Epithelial cell of esophagus (primary cell): ENCODE results near the gene PIR.
A peak's percentile ranks its signal among the peaks of the same experiment; 100 is the strongest.

Experiments used
- DNase-seq: peaks from one replicate; pipeline ENCODE4 v3.0.0; 2010; ENCODE audit warnings: low read depth
- H3K4me3 ChIP-seq: 2 replicates; pipeline ENCODE4 v1.5.1; 2011; ENCODE audit warnings: mild to moderate bottlenecking, low read length, control low read depth
- TF ChIP-seq, protein P1 (sequence below): IDR thresholded peaks from 2 replicates; pipeline ENCODE4 v1.5.1; 2011; ENCODE audit warnings: low read depth, mild to moderate bottlenecking, low read length, control low read depth, inconsistent platforms; ENCODE audit not compliant: insufficient read depth; ENCODE audit errors: missing control alignments

Gene PIR

DNA sequence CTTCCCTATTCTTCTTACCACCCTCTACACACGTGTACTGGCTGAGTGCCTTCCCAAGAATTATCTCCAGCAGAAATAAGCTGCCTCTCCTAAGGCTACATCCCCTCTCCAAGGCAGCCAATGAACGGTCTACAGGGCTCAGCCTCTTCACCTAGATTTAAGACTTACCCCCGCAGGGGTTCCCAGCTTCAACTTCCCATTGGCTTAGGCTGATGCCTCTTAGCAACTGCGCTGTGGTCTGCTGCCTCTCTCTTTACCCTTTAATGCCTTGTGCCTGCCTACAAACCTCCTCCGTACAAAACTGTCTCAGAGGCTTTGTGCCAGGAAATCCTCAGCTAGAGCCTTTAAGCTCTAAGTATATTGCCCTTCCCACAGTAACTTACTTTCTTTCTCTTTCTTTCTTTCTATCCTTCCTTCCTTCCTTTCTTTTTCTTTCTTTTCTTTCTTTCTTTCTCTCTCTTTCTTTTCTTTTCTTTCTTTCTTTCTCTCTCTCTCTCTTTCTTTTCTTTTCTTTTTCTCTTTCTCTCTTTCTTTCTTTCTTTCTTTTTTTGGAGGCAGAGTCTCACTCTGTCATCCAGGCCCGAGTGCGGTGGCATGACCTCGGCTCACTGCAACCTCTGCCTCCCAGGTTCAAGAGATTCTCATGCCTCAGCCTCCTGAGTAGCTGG lies 142.7 kb downstream of the PIR start:
- no peak for DNase-seq
- H3K4me3 ChIP-seq, result no peak overlapping the region
- TF ChIP-seq, protein P1, sequence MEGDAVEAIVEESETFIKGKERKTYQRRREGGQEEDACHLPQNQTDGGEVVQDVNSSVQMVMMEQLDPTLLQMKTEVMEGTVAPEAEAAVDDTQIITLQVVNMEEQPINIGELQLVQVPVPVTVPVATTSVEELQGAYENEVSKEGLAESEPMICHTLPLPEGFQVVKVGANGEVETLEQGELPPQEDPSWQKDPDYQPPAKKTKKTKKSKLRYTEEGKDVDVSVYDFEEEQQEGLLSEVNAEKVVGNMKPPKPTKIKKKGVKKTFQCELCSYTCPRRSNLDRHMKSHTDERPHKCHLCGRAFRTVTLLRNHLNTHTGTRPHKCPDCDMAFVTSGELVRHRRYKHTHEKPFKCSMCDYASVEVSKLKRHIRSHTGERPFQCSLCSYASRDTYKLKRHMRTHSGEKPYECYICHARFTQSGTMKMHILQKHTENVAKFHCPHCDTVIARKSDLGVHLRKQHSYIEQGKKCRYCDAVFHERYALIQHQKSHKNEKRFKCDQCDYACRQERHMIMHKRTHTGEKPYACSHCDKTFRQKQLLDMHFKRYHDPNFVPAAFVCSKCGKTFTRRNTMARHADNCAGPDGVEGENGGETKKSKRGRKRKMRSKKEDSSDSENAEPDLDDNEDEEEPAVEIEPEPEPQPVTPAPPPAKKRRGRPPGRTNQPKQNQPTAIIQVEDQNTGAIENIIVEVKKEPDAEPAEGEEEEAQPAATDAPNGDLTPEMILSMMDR, result no peak

DNA sequence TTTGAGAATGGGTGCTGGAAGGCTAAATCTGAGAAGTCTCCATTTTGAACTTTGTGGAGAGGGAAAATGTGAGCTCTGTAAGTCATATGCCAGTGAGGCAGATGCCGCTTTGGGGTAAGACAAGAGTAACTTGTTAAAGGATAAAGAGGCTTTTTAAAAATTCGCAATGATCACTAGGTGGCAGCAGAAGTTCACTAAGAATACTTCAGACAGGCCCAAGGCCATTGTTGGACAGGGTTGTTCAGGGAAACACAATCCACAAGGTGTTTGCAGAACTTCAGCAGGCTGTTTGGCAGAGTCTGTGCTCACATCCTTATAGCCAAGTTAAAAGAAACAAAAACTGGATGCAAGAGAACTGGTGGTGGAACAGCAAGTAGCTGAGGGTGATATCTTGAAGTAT lies 144.1 kb downstream of the PIR start:
- H3K4me3 ChIP-seq, result no peak overlapping the region
- peak; percentile 67 for DNase-seq
- TF ChIP-seq, protein P1, result peak; percentile 53

DNA sequence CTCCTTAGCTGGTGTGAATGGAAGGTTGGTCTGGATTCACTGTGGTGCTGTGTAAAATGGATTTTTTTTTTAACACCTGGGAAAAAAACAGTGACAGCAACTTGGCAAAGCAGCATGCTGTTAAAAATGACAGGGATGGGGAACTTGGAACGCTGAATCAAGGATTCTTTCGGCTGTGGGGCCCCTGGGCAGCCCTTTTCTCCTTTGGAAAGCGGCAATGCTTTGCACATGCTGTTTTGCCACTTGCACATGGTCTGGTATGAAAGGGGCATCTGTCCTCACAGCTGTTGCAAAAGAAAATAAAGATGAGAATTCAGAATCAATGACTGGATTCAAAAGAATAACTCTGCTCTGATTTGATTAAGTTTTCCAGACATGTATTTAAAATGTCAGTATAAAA lies 147.2 kb downstream of the PIR start:
- H3K4me3 ChIP-seq, result no peak overlapping the region
- TF ChIP-seq, protein P1, result no peak
- DNase-seq, result no peak

DNA sequence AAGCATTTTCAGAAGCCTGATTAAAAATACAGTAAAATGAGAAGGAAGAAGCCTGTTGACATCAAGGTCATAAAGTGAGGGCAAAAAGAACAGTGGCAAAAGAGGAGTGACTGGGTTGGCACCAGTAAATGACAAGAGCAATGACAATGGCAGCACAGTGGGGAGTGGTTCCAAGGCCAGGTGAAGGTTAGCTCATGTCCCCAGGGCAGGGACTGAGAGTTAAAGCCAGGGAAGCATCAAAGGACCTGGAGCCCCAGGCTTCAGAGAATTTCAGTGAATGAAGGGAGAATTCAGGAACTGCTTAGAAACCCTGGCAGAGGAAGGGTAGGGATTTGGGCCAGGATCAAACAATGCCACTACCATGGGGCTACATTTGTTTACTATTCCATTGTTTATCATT lies 149.0 kb downstream of the PIR start:
- DNase-seq, result no peak
- TF ChIP-seq, protein P1, result no peak
- H3K4me3 ChIP-seq, result no peak overlapping the region

DNA sequence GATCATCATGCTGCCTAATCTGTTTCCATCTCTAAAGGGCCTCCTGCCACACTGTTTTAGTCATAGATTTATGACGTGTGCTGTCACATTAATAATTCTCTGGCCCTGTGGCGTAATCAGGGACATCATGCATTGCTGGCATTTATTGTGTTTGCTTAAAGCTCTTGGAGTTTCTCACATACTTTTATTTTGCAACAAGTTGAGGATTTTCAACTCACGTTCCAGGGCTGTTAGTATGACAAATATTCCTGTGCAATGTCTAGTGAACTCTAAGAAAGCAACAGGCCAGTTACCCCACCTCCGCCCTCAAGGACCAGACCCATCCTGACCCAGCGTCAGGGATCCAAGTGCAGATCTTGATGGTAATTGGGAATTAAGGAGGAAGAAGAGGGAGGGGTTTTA lies 150.1 kb downstream of the PIR start:
- TF ChIP-seq, protein P1, result no peak
- DNase-seq, result peak; percentile 37

DNA sequence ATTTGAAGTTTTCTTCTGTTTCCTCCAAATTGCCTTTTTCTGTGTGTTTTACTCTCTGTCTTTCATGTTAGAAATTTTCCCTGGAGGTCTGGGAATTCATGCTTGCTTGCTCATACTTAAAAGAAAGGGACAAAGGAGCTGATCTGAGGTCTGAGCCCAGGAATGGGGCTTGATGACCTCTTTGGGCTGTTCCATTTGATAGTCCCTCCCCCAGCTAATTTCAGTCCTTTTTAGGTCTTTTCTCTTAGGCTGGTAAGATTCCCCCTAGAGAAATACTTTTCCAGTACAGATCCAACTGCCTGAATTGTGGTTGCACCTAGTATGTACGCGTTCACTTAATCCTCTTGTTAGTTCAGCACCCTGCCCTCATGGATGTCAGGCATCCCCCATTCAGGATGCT lies 152.3 kb downstream of the PIR start:
- no peak for DNase-seq
- TF ChIP-seq, protein P1, result no peak
- H3K4me3 ChIP-seq, result no peak overlapping the region

More for the DNA sequence above, 150.1 kb downstream of the PIR start:
- no peak overlapping the region for H3K4me3 ChIP-seq

DNA sequence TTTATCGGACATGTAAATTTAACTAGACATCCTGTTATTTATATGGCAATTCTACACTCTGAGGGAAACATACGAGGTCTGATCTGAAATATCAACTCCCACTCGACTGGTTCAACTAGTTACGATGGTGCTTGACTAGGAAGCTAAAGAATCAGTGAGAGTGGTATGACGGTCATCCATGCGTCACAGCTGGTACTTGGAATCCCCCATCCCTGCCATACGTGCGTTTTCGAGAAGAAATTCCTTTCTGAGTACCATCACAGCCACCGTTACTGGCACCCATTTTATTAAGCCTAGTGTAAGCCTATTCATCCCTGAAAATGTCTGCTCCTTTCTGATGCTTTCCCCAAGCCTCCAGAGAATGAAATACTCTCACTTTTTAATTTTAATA lies 157.1 kb downstream of the PIR start:
- peak overlapping the region; percentile 47 for H3K4me3 ChIP-seq
- TF ChIP-seq, protein P1, result no peak
- peak; percentile 87 for DNase-seq
